Fibroblast of skin of right quadriceps (primary cell): ENCODE data around the gene MLST8.
"Not testable (repeated sequence)": the region's sequence is repeated elsewhere in the genome, so short reads cannot be mapped to it uniquely, and the experiment has no call there.

Experiments
- DNase-seq: peaks from one replicate; pipeline ENCODE4 v3.0.0-alpha.2; 2013

MLST8 gene

GRCh38 chr16:2232094-2232990 lies 27.1 kb downstream of the MLST8 start:
- no peak for DNase-seq

- no peak for DNase-seq
Observed at GRCh38 chr16:2233046-2233775, 28.0 kb downstream of the MLST8 start.

DNA sequence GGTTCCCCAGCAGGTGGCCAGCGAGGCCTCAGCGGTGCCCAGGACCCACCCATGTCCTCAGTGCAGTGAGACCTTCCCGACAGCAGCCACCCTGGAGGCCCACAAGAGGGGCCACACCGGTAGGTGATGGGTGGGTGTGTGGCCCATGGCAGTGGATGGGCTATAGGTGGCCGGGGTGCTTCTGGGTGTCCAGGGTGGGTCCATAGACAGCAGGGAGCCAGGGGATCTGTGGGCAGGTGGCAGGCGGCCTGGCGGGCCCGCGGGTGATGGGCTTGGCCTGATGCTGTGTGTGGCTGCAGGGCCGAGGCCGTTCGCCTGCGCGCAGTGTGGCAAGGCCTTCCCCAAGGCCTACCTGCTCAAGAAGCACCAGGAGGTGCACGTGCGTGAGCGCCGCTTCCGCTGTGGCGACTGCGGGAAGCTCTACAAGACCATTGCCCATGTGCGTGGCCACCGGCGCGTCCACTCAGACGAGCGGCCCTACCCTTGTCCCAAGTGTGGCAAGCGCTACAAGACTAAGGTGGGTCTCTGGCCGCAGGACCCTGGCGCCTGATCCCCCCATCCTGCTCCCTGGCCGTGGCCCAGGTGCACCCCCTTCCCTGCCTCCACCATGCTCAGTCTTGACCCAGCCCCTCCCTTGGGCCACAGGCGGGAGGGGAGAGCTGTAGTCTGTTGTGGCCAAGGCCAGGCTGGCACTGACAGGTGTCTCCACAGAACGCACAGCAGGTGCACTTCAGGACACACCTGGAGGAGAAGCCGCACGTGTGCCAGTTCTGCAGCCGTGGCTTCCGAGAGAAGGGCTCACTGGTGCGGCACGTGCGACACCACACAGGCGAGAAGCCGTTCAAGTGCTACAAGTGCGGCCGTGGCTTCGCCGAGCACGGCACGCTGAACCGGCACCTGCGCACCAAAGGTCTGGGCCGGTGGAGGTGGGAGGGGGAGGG lies 28.9 kb downstream of the MLST8 start:
- DNase-seq, result no peak

DNA sequence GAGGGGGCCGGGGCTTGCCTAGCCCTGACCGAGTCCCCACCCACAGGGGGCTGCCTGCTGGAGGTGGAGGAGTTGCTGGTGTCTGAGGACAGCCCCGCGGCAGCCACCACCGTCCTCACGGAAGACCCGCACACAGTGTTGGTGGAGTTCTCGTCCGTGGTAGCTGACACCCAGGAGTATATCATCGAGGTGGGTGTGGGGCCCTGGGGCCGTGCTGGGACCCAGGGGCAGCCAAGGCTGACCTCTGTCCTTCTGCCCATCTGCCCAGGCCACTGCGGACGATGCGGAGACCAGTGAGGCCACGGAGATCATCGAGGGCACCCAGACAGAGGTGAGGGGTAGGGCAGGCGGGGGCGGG lies 29.5 kb downstream of the MLST8 start:
- DNase-seq, result no peak

DNA sequence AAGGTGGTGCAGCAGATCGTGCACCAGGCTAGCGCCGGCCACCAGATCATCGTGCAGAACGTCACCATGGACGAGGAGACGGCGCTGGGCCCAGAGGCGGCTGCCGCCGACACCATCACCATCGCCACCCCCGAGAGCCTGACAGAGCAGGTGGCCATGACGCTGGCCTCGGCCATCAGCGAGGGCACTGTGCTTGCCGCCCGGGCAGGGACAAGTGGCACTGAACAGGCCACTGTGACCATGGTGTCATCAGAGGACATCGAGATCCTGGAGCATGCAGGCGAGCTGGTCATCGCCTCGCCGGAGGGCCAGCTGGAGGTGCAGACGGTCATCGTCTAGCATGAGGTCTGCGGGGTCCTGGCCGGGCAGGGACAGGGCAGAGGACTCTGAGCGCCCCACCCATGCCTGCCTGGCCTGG lies 30.0 kb downstream of the MLST8 start:
- no peak for DNase-seq

- DNase-seq, result no peak
Observed at GRCh38 chr16:2235695-2236336, 30.6 kb downstream of the MLST8 start.

GRCh38 chr16:2236337-2237101 lies 31.3 kb downstream of the MLST8 start, which contains the start of gene DNASE1L2:
DNASE1L2 (plus strand) TSS chr16:2236444; CDS start chr16:2236817, 373 bp downstream.
- DNase-seq, result no peak

- no peak for DNase-seq
Observed at GRCh38 chr16:2237102-2237482, 31.8 kb downstream of the MLST8 start.

- DNase-seq, result no peak
Observed at GRCh38 chr16:2237493-2238149, 32.4 kb downstream of the MLST8 start.

DNA sequence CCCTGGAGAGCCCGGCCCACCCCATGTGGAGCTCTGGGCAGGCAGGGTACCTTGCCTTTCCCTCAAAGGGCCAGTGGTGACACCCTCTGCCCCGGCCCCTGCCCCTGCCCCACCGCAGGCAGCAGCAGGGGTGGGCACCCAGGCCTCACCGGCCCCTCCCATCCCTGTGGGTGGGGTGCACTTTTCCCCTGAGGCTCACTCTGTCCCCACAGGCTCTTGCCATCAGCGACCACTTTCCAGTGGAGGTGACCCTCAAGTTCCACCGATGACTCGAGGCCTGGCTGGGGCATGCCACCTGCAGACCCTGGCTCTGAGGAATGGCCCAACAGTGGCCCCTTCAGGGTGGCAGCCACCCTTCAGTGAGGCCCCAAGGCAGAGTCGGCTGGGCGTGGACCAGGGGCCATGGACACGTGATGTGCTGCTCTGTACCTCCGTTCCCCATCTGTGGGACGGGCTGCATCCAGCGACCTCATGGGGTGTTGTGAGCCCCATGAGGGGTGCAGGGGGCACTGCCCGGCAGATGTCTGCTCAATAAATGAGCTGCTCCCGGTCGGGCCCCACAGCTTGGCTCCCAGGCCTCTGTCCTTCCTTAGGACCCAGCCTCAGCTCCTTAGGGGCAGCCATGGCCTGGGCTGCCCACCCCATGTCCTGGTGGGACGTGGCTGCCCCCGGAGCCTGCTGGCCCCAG lies 33.0 kb downstream of the MLST8 start:
- no peak for DNase-seq

DNA sequence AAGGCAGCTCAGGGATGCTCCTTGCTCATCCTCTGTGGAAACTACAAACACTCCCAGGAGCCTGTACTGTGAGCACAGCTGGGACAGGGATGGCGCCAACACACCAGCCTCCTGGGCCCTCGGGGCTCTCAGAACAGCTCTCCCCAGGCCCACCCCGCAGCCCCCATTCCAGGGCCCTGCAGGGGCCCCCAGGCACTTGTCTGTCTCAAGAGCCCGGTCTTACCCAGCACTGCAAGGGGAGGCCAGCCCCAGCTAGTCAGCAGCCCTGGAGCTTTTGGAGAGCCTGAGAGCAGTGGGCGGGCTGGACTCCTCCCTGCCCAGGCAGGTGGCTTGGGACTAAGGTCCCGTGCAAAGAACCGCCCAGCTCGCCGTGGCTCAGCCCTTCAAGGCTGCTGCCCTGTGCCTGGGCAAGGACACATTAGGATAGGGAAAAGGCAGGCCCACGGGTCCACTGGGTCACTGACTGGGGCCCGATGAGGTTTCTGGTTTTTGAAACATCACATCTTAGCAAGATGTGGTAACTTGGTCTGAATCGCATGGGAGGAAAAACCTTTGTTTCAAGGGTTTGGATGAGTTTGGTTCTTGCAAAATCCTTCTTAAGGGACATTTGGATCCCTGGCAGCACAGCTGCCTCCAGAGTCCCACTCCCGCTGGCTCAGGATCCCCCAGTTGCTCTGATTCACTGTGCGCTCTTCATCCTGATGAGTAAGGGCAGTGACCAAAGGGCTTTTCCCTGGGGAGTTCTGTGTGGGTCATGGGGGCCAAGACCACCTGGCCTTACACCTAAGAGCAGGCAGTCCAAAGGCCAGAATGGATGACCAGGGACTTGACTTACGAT lies 33.8 kb downstream of the MLST8 start:
- no peak for DNase-seq

- DNase-seq, result not testable (repeated sequence)
Observed at GRCh38 chr16:2240331-2240730, 35.1 kb downstream of the MLST8 start.

DNA sequence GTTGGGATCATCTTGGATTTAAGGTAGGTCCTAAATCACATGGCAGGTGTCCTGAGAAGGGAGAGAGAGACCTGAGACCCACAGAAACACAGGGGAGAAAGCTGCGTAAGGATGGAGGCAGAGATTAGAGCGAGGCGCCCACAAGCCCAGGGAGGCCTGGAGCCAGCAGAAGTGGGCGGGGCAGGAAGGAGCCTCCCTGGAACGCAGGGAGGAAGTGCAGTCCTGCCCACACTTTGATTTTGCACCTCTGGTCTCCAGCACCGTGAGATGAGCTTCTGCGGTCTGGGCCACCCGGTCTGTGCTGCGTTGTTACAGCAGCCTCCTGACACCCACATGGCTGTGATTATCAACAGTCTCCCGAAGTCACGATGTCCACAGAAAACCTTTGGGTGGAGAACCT lies 37.3 kb downstream of the MLST8 start:
- DNase-seq, result no peak

DNA sequence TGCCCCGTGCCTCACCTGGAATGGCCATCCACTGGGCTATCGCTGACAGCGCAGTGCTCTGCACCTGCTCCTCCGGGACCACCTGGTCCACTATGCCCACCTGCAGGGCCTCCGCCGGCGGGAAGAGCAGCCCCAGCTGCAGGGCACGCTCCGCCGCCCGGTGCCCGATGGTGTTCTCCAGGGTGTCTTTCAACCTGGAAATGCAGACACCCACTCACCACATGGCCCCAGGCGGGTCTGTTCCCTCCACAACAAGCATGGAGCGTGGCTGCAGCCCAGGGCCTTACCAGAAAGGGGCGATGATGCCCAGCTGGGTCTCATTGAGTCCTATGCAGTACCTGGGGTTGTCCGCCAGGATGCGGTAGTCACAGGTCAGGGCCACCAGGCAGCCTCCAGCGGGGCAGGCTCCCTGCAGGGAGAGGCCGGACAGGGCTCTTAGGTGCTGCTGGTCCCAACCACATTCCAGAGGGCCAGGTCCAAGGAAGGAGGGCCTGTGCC lies 37.8 kb downstream of the MLST8 start:
- no peak for DNase-seq

- DNase-seq, result no peak
Observed at GRCh38 chr16:2243781-2244180, 38.5 kb downstream of the MLST8 start.

GRCh38 chr16:2244301-2244700 lies 39.0 kb downstream of the MLST8 start:
- no peak for DNase-seq

- DNase-seq, result no peak
Observed at GRCh38 chr16:2244926-2245795, 39.9 kb downstream of the MLST8 start.

DNA sequence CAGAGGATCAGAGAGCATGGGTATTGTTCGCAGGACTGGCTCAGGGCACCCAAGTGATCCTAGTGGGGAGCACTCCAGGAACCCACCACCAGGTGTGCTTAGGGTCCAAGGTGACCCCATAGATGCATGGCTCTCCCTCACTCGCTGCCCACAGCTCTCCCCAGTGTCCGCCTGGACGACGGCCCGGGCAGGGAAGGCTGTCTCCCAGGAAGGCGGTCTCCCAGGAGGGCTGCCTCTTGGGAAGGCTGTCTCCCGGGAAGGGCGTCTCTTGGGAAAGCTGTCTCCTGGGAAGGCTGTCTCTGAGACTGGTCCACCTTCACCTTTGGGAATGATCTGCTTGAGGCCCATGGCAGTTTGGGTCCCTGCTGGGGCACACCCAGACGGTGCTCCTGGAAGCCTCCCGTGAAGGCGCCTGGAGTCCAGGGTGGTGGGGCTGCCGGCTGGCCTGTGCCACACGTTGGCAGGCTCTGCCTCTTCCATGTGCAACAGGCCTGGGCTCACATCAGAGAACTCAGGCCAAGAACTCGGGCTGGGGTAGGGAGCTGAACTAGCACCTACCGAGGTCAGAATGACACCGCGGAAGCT lies 41.1 kb downstream of the MLST8 start:
- no peak for DNase-seq
